HG03457 (cell line): ENCODE results near the gene XPA.
"Not testable (repeated sequence)": the region's sequence is repeated elsewhere in the genome, so short reads cannot be mapped to it uniquely, and the experiment has no call there.

Source experiments
- ATAC-seq: cut with Tn5 transposase; IDR thresholded peaks from one replicate; pipeline ENCODE4 v1.9.1; 2021; ENCODE audit warnings: moderate number of reproducible peaks; ENCODE audit not compliant: unreplicated experiment

Gene XPA

GRCh38 chr9:97704345-97704677 is 7.2 kb upstream of the XPA start:
- no peak for ATAC-seq

GRCh38 chr9:97703437-97704344 is 6.6 kb upstream of the XPA start:
- ATAC-seq, result no peak

- not testable (repeated sequence) for ATAC-seq
These were observed 2.7 kb upstream of the XPA start for GRCh38 chr9:97699824-97700223.

- not testable (repeated sequence) for ATAC-seq
These were observed 2.1 kb upstream of the XPA start for GRCh38 chr9:97699281-97699680.

GRCh38 chr9:97698865-97699264 is 1.7 kb upstream of the XPA start:
- ATAC-seq, result no peak

GRCh38 chr9:97697837-97698236 is 697 bp upstream of the XPA start:
- no peak for ATAC-seq

GRCh38 chr9:97695995-97696802 is 941 bp downstream of the XPA start:
- no peak for ATAC-seq

GRCh38 chr9:97695390-97695789 is 1.8 kb downstream of the XPA start:
- no peak for ATAC-seq

- ATAC-seq, result no peak
These were observed 2.4 kb downstream of the XPA start for GRCh38 chr9:97694769-97695168.

GRCh38 chr9:97689401-97690180 is 7.5 kb downstream of the XPA start:
- ATAC-seq, result no peak

GRCh38 chr9:97688654-97689053 is 8.5 kb downstream of the XPA start:
- ATAC-seq, result no peak

GRCh38 chr9:97682242-97682641 is 14.9 kb downstream of the XPA start:
- no peak for ATAC-seq

- no peak for ATAC-seq
These were observed 21.5 kb downstream of the XPA start for GRCh38 chr9:97675655-97676054.

GRCh38 chr9:97673922-97674321 is 23.2 kb downstream of the XPA start:
- ATAC-seq, result no peak

- ATAC-seq, result no peak
These were observed 24.7 kb downstream of the XPA start for GRCh38 chr9:97672403-97672802.

GRCh38 chr9:97670586-97670985 is 26.6 kb downstream of the XPA start:
- ATAC-seq, result no peak

- ATAC-seq, result no peak
These were observed 28.7 kb downstream of the XPA start for GRCh38 chr9:97668485-97668884.

GRCh38 chr9:97666907-97667686 is 30.0 kb downstream of the XPA start:
- ATAC-seq, result no peak

- ATAC-seq, result no peak
These were observed 31.4 kb downstream of the XPA start for GRCh38 chr9:97665742-97666141.

GRCh38 chr9:97660847-97661246 is 36.3 kb downstream of the XPA start:
- ATAC-seq, result no peak

GRCh38 chr9:97660340-97660739 is 36.8 kb downstream of the XPA start:
- ATAC-seq, result no peak
